Measurements from ENCODE around the gene RPTOR.

DNA sequence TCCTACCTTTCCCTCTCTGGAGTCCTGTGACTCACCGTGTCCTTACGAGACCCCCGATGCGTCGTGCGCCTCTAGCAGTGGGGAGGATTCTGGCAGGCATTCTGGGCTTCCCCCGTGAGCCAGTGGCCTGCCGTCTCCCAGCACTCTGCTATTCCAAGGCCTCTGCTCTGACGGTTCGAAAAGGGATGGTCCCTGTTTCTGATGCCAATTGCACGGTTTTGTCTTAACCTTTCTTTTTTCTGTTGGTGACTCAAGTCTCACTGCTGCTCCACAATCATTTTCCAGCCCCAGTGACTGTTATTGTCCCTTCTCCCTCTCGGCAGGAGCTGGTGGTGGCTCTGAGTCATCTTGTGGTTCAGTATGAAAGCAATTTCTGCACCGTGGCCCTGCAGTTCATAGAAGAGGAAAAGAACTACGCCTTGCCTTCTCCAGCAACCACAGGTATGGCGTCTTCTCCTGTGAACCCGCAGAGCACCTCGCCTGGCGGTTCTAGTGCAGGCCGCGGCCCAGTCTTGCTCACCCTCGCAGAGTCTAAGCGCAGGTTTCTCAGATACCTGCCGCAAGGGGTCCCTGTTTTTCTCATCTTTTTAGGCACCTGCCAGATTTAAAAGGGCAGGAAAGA is 346.9 kb downstream of the RPTOR start:
- TF ChIP-seq EZH2 (IDR thresholded peaks at IDR 0.05) (no peak), POLR2AphosphoS5 (IDR thresholded peaks at IDR 0.05; ENCODE audit: borderline replicate concordance, low read depth, low read length) (no peak)
